ENCODE measurements around the gene RNF44. TPM values are rescaled to one million over a fixed set of nuclear protein-coding genes. Genes with fewer than 3 reads are reported as not detected.

The RNF44 gene
- total RNA-seq (2014; rRNA removed; shearing (Covaris generic)): 67.4 and 75.6 TPM in 2 replicates

- Histone ChIP-seq H3K36me3 (replicated peaks; ENCODE audit: control insufficient read depth, insufficient read depth, low read length) (peaks cover 11% of the 10 kb centered on the region), H3K27me3 (ENCODE audit: control insufficient read depth, insufficient read depth, low read length) (no peaks in the 10 kb centered on the region), H3K4me3 (ENCODE audit: insufficient read depth, low read depth, low read length) (peak within 1 kb of the TSS; percentile 99)
- DNase-seq: peak; percentile 99
These were observed at the start of gene RNF44 for GRCh38 chr5:176536902-176537553. Gene RNF44, minus strand, starts transcription at chr5:176537402. Its CDS starts 4,930 bp downstream, at chr5:176532472.

DNA sequence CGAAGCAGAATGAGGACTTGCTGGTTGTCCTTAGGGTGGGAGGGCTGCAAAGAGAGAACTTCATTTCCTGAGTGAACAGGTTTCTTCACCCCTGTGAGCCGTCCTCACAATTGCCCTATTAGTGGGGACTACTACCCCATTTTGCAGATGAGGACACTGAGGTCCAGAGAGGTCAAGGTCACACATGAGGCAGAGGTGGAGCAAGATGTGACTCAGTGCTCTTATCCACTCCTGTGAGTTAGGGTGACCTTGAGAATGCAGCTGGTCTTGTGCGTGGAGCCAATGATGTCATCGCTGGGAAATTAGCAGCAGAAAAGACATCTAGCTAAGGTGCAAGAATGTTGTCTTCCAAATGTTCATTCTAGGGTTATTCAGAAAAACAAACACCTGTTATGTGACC lies 45.9 kb upstream of the RNF44 start:
- Histone ChIP-seq H3K27me3 (ENCODE audit: control insufficient read depth, insufficient read depth, low read length) (no peaks in the 10 kb centered on the region), H3K36me3 (replicated peaks; ENCODE audit: control insufficient read depth, insufficient read depth, low read length) (no peaks in the 10 kb centered on the region), H3K4me3 (ENCODE audit: insufficient read depth, low read depth, low read length) (no peak overlapping the region)
- no peak for DNase-seq

- H3K27me3 ChIP-seq (ENCODE audit: control insufficient read depth, insufficient read depth, low read length): no peaks in the 10 kb centered on the region
- H3K36me3 ChIP-seq (replicated peaks; ENCODE audit: control insufficient read depth, insufficient read depth, low read length): no peaks in the 10 kb centered on the region
- H3K4me3 ChIP-seq (ENCODE audit: insufficient read depth, low read depth, low read length): no peak overlapping the region
- no peak for DNase-seq
These were observed 44.2 kb upstream of the RNF44 start for GRCh38 chr5:176581361-176581760.

- H3K36me3 ChIP-seq (replicated peaks; ENCODE audit: control insufficient read depth, insufficient read depth, low read length): no peaks in the 10 kb centered on the region
- no peak overlapping the region for H3K4me3 ChIP-seq (ENCODE audit: insufficient read depth, low read depth, low read length)
- no peak for DNase-seq
- H3K27me3 ChIP-seq (ENCODE audit: control insufficient read depth, insufficient read depth, low read length): no peaks in the 10 kb centered on the region
These were observed 42.1 kb upstream of the RNF44 start for GRCh38 chr5:176579323-176579722.

- no peaks in the 10 kb centered on the region for H3K27me3 ChIP-seq (ENCODE audit: control insufficient read depth, insufficient read depth, low read length)
- no peak overlapping the region for H3K4me3 ChIP-seq (ENCODE audit: insufficient read depth, low read depth, low read length)
- no peaks in the 10 kb centered on the region for H3K36me3 ChIP-seq (replicated peaks; ENCODE audit: control insufficient read depth, insufficient read depth, low read length)
- peak; percentile 95 for DNase-seq
These were observed 41.2 kb upstream of the RNF44 start for GRCh38 chr5:176578391-176578808.

DNA sequence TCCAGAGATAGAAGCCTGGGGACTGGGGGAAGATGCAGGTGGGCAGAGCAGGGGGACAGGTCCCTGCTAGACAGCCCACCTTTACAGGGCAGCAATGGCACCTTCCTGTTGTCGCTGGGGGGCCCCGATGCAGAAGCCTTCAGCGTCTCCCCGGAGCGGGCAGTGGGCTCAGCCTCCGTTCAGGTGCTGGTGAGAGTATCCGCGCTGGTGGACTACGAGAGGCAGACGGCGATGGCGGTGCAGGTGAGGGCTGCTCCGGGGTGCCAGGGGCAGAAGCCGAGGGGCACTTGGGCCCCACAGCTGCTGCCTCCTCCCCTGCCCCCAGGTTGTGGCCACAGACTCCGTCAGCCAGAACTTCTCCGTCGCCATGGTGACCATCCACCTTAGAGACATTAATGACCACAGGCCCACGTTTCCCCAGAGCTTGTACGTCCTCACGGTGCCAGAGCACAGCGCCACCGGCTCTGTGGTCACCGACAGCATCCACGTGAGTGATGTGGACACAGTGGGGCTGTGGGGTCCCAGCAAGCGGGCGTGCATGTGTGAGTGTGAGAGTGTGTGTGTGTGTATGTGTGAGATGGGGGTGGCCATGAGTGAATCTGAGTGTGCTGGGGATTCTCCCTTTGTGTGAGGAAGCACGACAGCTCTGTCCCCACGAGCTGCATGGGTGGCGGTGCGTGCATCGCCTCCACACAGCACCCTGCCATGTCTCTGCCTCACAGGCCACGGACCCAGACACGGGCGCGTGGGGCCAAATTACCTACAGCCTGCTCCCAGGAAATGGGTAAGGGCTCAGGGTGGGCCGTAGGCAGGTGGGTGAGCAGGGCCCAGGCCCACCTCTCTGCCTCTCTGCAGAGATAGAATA lies 40.3 kb upstream of the RNF44 start:
- no peak for DNase-seq
- H3K36me3 ChIP-seq (replicated peaks; ENCODE audit: control insufficient read depth, insufficient read depth, low read length): no peaks in the 10 kb centered on the region
- no peak overlapping the region for H3K4me3 ChIP-seq (ENCODE audit: insufficient read depth, low read depth, low read length)
- no peaks in the 10 kb centered on the region for H3K27me3 ChIP-seq (ENCODE audit: control insufficient read depth, insufficient read depth, low read length)

DNA sequence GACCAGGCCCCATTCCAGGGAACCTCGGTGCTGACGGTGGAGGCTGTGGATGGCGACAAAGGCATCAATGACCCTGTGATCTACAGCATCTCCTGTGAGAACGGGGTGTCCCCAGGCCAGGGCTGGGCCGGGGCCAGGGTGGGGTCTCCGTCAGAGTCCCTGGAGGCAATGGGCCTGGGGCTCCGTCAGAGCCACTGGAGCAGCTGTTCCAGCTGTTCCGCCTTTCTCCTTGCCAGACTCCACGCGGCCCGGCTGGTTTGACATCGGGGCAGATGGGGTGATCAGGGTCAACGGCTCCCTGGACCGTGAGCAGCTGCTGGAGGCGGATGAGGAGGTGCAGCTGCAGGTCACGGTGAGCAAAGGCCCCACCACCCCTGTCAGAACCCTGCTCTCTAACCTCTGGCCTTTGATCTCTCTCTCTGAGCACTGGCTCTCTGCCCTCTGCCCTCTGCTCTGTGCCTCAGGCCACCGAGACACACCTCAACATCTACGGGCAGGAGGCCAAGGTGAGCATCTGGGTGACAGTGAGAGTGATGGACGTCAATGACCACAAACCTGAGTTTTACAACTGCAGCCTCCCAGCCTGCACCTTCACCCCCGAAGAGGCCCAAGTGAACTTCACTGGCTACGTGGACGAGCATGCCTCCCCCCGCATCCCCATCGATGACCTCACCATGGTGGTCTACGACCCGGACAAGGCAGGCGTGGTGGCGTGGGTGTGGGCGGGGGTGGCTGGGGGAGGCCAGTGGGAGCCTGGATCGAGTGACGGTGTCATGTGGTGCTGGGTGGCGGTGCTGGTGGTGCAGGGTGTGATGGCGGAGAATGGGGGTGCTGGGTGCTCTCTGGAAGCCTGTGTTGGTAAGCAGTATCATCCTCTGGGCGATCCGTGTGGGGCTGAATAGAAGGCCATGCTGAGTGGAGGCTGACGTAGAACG lies 38.6 kb upstream of the RNF44 start:
- no peak for DNase-seq

GRCh38 chr5:176575066-176575465 lies 37.9 kb upstream of the RNF44 start:
- Histone ChIP-seq H3K4me3 (ENCODE audit: insufficient read depth, low read depth, low read length) (no peak overlapping the region), H3K36me3 (replicated peaks; ENCODE audit: control insufficient read depth, insufficient read depth, low read length) (no peaks in the 10 kb centered on the region), H3K27me3 (ENCODE audit: control insufficient read depth, insufficient read depth, low read length) (no peaks in the 10 kb centered on the region)
- DNase-seq: no peak

More for the DNA sequence above, 38.6 kb upstream of the RNF44 start:
- Histone ChIP-seq H3K27me3 (ENCODE audit: control insufficient read depth, insufficient read depth, low read length) (no peaks in the 10 kb centered on the region), H3K4me3 (ENCODE audit: insufficient read depth, low read depth, low read length) (no peak overlapping the region), H3K36me3 (replicated peaks; ENCODE audit: control insufficient read depth, insufficient read depth, low read length) (no peaks in the 10 kb centered on the region)

DNA sequence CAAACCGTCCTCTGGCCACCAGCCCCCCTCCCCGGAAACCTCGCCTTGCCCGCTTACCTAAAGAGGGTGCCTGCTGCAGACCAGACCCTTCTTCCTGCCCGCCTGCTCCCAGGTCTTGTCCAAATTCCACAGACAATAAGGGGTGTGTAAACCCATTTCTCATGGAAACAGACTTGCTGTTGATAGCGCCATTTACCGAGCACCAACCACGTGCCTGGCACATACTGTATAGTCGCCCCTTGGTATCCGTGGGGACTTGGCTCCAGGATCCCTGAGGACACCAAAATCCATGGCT lies 37.0 kb upstream of the RNF44 start:
- no peak for DNase-seq
- Histone ChIP-seq H3K4me3 (ENCODE audit: insufficient read depth, low read depth, low read length) (no peak overlapping the region), H3K27me3 (ENCODE audit: control insufficient read depth, insufficient read depth, low read length) (no peaks in the 10 kb centered on the region), H3K36me3 (replicated peaks; ENCODE audit: control insufficient read depth, insufficient read depth, low read length) (no peaks in the 10 kb centered on the region)

DNA sequence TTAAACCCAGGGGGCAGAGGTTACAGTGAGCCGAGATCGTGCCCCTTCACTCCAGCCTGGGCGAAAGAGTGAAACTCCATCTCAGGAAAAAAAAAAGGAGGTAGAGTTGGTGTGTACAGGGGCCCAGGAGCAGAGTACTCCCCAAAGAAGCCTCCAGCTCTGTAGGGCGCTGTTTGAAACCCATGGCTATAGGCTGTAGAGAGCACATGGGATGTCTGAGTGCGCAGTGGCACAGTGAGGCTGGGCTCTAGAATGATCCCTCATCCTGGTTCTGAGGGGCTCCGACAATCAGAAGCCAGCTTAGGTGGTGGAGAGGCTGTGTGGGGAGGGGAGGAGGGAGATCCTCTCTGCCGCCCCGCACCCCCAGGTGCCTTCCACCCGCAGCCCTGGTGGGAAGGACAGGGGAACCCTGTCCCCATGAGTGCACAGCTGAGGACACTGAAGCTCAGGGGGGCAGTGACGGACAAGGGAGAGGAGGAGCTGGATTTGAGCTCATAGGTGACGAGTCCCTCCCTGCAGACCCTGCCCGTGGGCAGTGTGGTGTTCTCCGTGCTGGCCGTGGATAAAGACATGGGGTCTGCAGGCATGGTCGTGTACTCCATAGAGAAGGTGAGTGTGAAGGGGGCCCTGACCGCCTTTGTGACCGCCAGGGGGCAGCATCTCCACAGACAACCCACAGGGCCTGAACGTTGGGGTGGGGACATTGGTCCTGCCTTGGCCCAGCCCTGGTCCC lies 36.5 kb upstream of the RNF44 start:
- H3K27me3 ChIP-seq (ENCODE audit: control insufficient read depth, insufficient read depth, low read length): no peaks in the 10 kb centered on the region
- no peaks in the 10 kb centered on the region for H3K36me3 ChIP-seq (replicated peaks; ENCODE audit: control insufficient read depth, insufficient read depth, low read length)
- H3K4me3 ChIP-seq (ENCODE audit: insufficient read depth, low read depth, low read length): no peak overlapping the region
- peak; percentile 96 for DNase-seq

DNA sequence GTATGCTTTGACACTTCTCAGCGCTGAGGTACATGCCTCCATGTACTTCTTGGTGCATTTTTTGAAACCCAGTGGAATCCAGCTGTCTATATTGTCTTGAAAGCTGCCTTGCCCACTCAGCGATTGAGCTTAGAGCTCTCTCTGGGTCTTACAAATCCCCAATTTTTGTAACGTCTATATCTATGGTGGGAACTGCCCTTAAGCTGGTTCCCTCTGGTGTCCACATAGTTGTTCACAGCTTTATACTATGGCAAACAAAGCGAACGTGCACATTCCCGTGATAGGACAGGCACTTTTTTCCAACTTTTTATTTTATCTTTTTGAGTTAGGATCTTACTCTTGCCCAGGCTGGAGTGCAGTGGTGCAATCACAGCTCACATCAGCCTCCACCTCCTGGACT lies 32.8 kb upstream of the RNF44 start:
- Histone ChIP-seq H3K27me3 (ENCODE audit: control insufficient read depth, insufficient read depth, low read length) (no peaks in the 10 kb centered on the region), H3K4me3 (ENCODE audit: insufficient read depth, low read depth, low read length) (no peak overlapping the region), H3K36me3 (replicated peaks; ENCODE audit: control insufficient read depth, insufficient read depth, low read length) (no peaks in the 10 kb centered on the region)
- DNase-seq: no peak

GRCh38 chr5:176568657-176569056 lies 31.5 kb upstream of the RNF44 start:
- no peaks in the 10 kb centered on the region for H3K27me3 ChIP-seq (ENCODE audit: control insufficient read depth, insufficient read depth, low read length)
- no peak overlapping the region for H3K4me3 ChIP-seq (ENCODE audit: insufficient read depth, low read depth, low read length)
- H3K36me3 ChIP-seq (replicated peaks; ENCODE audit: control insufficient read depth, insufficient read depth, low read length): no peaks in the 10 kb centered on the region
- peak; percentile 60 for DNase-seq

- no peaks in the 10 kb centered on the region for H3K36me3 ChIP-seq (replicated peaks; ENCODE audit: control insufficient read depth, insufficient read depth, low read length)
- no peak for DNase-seq
- no peaks in the 10 kb centered on the region for H3K27me3 ChIP-seq (ENCODE audit: control insufficient read depth, insufficient read depth, low read length)
- no peak overlapping the region for H3K4me3 ChIP-seq (ENCODE audit: insufficient read depth, low read depth, low read length)
These were observed 28.6 kb upstream of the RNF44 start for GRCh38 chr5:176565760-176566288.

DNA sequence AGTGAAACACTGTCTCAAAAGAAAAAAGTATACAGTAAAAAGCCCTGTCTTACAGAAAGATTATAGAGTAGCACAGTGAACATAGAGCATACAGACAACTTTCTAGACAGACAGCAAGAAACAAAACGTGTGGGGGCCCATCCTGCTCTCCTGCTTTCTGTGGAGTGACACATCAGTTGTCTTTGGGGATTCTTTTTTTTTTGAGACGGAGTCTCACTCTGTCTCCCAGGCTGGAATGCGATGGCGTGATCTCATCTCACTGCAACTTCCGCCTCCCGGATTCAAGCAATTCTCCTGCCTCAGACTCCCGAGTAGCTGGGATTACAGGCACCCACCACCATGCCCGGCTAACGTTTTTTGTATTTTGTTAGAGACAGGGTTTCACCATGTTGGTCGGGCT lies 26.8 kb upstream of the RNF44 start:
- Histone ChIP-seq H3K36me3 (replicated peaks; ENCODE audit: control insufficient read depth, insufficient read depth, low read length) (no peaks in the 10 kb centered on the region), H3K4me3 (ENCODE audit: insufficient read depth, low read depth, low read length) (no peak overlapping the region), H3K27me3 (ENCODE audit: control insufficient read depth, insufficient read depth, low read length) (no peaks in the 10 kb centered on the region)
- DNase-seq: no peak
